HepG2 (cell line): Measurements from ENCODE around the gene TNP2. TPM values are rescaled to one million over a fixed set of nuclear protein-coding genes. Genes with fewer than 3 reads are reported as not detected.

Experiments used
- AGO1 ChIP-seq: fragments of 200-400 bp; formaldehyde crosslinking; IDR thresholded peaks from 2 replicates; pipeline ENCODE4 v1.6.1; 2017; ENCODE audit warnings: mild to moderate bottlenecking, low read depth, low read length, moderate library complexity; ENCODE audit not compliant: poor library complexity, severe bottlenecking
- ATF3 ChIP-seq: sonication (generic); formaldehyde crosslinking; IDR thresholded peaks from 2 replicates; pipeline ENCODE4 v1.4.0; 2020; ENCODE audit warnings: missing genetic modification reagents
- ATRX ChIP-seq: sonication (generic); formaldehyde crosslinking; IDR thresholded peaks from 2 replicates; pipeline ENCODE4 v1.4.0; 2020; ENCODE audit warnings: missing genetic modification reagents, borderline replicate concordance
- BCL6 ChIP-seq: IDR thresholded peaks from 2 replicates; pipeline ENCODE4 v1.6.1; 2016; ENCODE audit warnings: missing genetic modification reagents, missing compliant biosample characterization
- BRCA1 ChIP-seq: sonication (generic); formaldehyde crosslinking; IDR thresholded peaks from 2 replicates; pipeline ENCODE4 v1.4.0; 2020; ENCODE audit warnings: missing genetic modification reagents
- BRD4 ChIP-seq: sonication (generic); formaldehyde crosslinking; IDR thresholded peaks from 2 replicates; pipeline ENCODE4 v1.4.0; 2020; ENCODE audit warnings: missing genetic modification reagents
- DNMT1 ChIP-seq: sonication (generic); formaldehyde crosslinking; IDR thresholded peaks from 2 replicates; pipeline ENCODE4 v1.5.1; 2020; ENCODE audit warnings: mild to moderate bottlenecking, missing genetic modification reagents
- EED ChIP-seq: sonication (generic); formaldehyde crosslinking; IDR thresholded peaks from 2 replicates; pipeline ENCODE4 v1.5.0; 2020; ENCODE audit warnings: mild to moderate bottlenecking, missing genetic modification reagents
- ELF4 ChIP-seq: sonication (generic); formaldehyde crosslinking; IDR thresholded peaks from 2 replicates; pipeline ENCODE4 v1.5.0; 2020; ENCODE audit warnings: missing genetic modification reagents, mild to moderate bottlenecking, moderate library complexity, borderline replicate concordance
- HNF4A ChIP-seq: sonication (generic); formaldehyde crosslinking; IDR thresholded peaks from 2 replicates; pipeline ENCODE4 v1.4.0; 2020; ENCODE audit warnings: missing genetic modification reagents
- MED8 ChIP-seq: sonication (generic); formaldehyde crosslinking; IDR thresholded peaks from 2 replicates; pipeline ENCODE4 v1.8.1; 2023; ENCODE audit warnings: mild to moderate bottlenecking, missing genetic modification reagents; ENCODE audit not compliant: insufficient replicate concordance
- MLX ChIP-seq: IDR thresholded peaks from 2 replicates; pipeline ENCODE4 v1.6.1; 2016
- MXD4 ChIP-seq: IDR thresholded peaks from 2 replicates; pipeline ENCODE4 v1.6.1; 2016; ENCODE audit warnings: mild to moderate bottlenecking, missing biosample characterization, missing genetic modification reagents
- NFKB2 ChIP-seq: sonication (generic); formaldehyde crosslinking; IDR thresholded peaks from 2 replicates; pipeline ENCODE4 v1.4.0; 2020; ENCODE audit warnings: missing genetic modification reagents, borderline replicate concordance
- PITX1 ChIP-seq: sonication (generic); formaldehyde crosslinking; IDR thresholded peaks from 2 replicates; pipeline ENCODE4 v1.5.1; 2020; ENCODE audit warnings: mild to moderate bottlenecking, missing genetic modification reagents
- POGZ ChIP-seq: sonication (generic); formaldehyde crosslinking; IDR thresholded peaks from 2 replicates; pipeline ENCODE4 v1.4.0; 2020; ENCODE audit warnings: mild to moderate bottlenecking, missing genetic modification reagents
- RCOR2 ChIP-seq: IDR thresholded peaks from 2 replicates; pipeline ENCODE4 v1.6.1; 2016; ENCODE audit warnings: missing biosample characterization, missing genetic modification reagents
- RXRB ChIP-seq: IDR thresholded peaks from 2 replicates; pipeline ENCODE4 v1.6.1; 2016; ENCODE audit warnings: borderline replicate concordance, missing genetic modification reagents, missing compliant biosample characterization
- ZBTB37 ChIP-seq: sonication (generic); formaldehyde crosslinking; IDR thresholded peaks from 2 replicates; pipeline ENCODE4 v1.4.0; 2020; ENCODE audit warnings: mild to moderate bottlenecking, missing genetic modification reagents
- ZNF292 ChIP-seq: sonication (generic); formaldehyde crosslinking; IDR thresholded peaks from 2 replicates; pipeline ENCODE4 v1.8.1; 2022; ENCODE audit warnings: mild to moderate bottlenecking, low read depth, missing genetic modification reagents, borderline replicate concordance
- ZNF546 ChIP-seq: sonication (generic); formaldehyde crosslinking; conservative IDR thresholded peaks from 2 replicates; pipeline ENCODE4 v1.8.1; 2023; ENCODE audit warnings: mild to moderate bottlenecking, missing genetic modification reagents
- ZNF792 ChIP-seq: IDR thresholded peaks from 2 replicates; pipeline ENCODE4 v1.6.1; 2016
- polyA plus RNA-seq, 8 experiments: library from polyadenylated mRNA; depleted of rRNA in 3 of 8; stranded (reverse) in 7 of 8; unstranded in 1 of 8; fragments of >200 nt; fragmentation: Illumina TruSeq in 4 of 8; extraction: Trizol in 4 of 8; gene quantifications; 2 replicates each; pipeline versions ENCODE4 v1.2.1 to v1.2.3, GENCODE V29; 2011 to 2016; ENCODE audit warnings: low read depth in 4 of 8, missing spikeins in 1 of 8, mixed read lengths in 1 of 8; ENCODE audit not compliant: insufficient read depth in 1 of 8
- total RNA-seq, 5 experiments: library from RNA; depleted of rRNA; stranded (reverse); fragments of >200 nt; fragmentation: Illumina TruSeq; extraction: Trizol; gene quantifications; 2 replicates each; pipeline ENCODE4 v1.2.3, GENCODE V29; 2016; ENCODE audit warnings: low read depth in 1 of 5
- TF ChIP-seq, protein P1 (sequence below): sonication (generic); formaldehyde crosslinking; IDR thresholded peaks from 2 replicates; pipeline ENCODE4; 2020; ENCODE audit warnings: missing genetic modification reagents, mild to moderate bottlenecking, borderline replicate concordance
- TF ChIP-seq, protein P2 (sequence below): IDR thresholded peaks from 2 replicates; pipeline ENCODE4 v1.6.1; 2016; ENCODE audit warnings: low read depth

The TNP2 gene
- total and polyA plus RNA-seq, 2 of the 13 experiments (the other 11 are each of a cell fraction or from before 2014, with no cell fraction given): not detected

DNA sequence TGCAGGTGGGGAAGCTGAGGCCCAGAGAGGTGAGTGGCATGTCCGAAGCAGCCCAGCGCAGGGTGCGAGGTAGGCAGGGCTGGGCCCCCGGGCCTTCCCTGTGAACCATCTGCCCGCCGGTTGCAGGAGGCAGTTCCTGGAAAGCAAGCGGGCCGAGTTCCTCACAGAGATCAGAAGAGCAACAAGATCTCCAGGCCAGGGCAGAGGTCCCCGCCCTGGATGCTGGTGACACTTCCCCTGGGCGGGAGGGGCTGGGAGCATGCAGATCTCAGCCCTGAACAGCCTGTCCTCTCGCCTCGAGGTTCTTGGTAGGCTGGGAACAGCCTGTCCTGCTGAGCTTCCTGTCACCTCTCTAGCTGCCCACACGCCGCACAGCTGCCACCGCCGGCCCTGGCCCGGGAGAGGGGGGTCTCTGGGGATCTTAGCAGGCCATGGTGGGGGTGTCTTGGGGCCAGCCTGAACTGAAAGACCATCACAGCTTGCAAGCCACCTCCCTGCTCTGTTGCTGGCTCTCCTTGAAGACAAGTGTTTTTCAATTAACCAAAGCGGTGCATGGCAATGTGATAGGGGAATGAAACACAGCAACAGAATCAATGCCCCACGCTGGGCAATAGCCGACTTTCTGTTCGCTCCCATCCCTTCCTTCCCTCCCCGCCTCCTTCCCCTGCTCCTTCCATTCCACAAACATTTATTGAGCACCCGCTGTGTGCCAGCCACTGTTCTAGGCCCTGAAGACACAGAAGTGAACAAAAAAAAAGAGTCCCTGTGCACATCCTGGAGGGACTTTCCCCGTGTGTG is 44.8 kb downstream of the TNP2 start (continued):
- peak; percentile 35; the same call in 1 of the 2 replicates for TF ChIP-seq ZNF546 (CRISPR knock-in tag)
- no peak for TF ChIP-seq MLX (CRISPR knock-in tag)
- TF ChIP-seq ELF4 (CRISPR knock-in tag): no peak
- TF ChIP-seq RXRB (CRISPR knock-in tag): peak; percentile 75
- TF ChIP-seq EED: no peak
- 0 out of 2 replicates have a peak, but pooled peaks have one; percentile 34 for TF ChIP-seq BRD4
- peak; percentile 72; the same call in 1 of the 2 replicates for TF ChIP-seq NFKB2 (CRISPR knock-in tag)
- TF ChIP-seq, protein P1, sequence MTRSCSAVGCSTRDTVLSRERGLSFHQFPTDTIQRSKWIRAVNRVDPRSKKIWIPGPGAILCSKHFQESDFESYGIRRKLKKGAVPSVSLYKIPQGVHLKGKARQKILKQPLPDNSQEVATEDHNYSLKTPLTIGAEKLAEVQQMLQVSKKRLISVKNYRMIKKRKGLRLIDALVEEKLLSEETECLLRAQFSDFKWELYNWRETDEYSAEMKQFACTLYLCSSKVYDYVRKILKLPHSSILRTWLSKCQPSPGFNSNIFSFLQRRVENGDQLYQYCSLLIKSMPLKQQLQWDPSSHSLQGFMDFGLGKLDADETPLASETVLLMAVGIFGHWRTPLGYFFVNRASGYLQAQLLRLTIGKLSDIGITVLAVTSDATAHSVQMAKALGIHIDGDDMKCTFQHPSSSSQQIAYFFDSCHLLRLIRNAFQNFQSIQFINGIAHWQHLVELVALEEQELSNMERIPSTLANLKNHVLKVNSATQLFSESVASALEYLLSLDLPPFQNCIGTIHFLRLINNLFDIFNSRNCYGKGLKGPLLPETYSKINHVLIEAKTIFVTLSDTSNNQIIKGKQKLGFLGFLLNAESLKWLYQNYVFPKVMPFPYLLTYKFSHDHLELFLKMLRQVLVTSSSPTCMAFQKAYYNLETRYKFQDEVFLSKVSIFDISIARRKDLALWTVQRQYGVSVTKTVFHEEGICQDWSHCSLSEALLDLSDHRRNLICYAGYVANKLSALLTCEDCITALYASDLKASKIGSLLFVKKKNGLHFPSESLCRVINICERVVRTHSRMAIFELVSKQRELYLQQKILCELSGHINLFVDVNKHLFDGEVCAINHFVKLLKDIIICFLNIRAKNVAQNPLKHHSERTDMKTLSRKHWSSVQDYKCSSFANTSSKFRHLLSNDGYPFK (CRISPR knock-in tag): peak; percentile 29; the same call in 1 of the 2 replicates
- TF ChIP-seq, protein P2, sequence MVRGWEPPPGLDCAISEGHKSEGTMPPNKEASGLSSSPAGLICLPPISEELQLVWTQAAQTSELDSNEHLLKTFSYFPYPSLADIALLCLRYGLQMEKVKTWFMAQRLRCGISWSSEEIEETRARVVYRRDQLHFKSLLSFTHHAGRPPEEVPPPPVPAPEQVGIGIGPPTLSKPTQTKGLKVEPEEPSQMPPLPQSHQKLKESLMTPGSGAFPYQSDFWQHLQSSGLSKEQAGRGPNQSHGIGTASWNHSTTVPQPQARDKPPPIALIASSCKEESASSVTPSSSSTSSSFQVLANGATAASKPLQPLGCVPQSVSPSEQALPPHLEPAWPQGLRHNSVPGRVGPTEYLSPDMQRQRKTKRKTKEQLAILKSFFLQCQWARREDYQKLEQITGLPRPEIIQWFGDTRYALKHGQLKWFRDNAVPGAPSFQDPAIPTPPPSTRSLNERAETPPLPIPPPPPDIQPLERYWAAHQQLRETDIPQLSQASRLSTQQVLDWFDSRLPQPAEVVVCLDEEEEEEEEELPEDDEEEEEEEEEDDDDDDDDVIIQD: 0 out of 2 replicates have a peak, but pooled peaks have one; percentile 64
- TF ChIP-seq MXD4 (CRISPR knock-in tag): peak; percentile 32; the same call in 1 of the 2 replicates
- TF ChIP-seq ATRX (CRISPR knock-in tag): no peak
- TF ChIP-seq ATF3: no peak
- no peak for TF ChIP-seq POGZ (CRISPR knock-in tag)
- peak; percentile 51; the same call in 1 of the 2 replicates for TF ChIP-seq RCOR2 (CRISPR knock-in tag)
- peak; percentile 64 for TF ChIP-seq HNF4A (CRISPR knock-in tag)
- peak; percentile 70; the same call in 1 of the 2 replicates for TF ChIP-seq BRCA1 (CRISPR knock-in tag)
- TF ChIP-seq MED8 (CRISPR knock-in tag): no peak
- TF ChIP-seq BCL6 (CRISPR knock-in tag): peak; percentile 100
- no peak for TF ChIP-seq AGO1
- no peak for TF ChIP-seq DNMT1
- TF ChIP-seq ZNF792 (CRISPR knock-in tag): no peak
- TF ChIP-seq PITX1: no peak
- TF ChIP-seq ZBTB37 (CRISPR knock-in tag): no peak
- TF ChIP-seq ZNF292 (CRISPR knock-in tag): peak; percentile 87
